Measurements from ENCODE around the gene SRRM1.
A peak's percentile ranks its signal among the peaks of the same experiment; 100 is the strongest.

SRRM1 gene

DNA sequence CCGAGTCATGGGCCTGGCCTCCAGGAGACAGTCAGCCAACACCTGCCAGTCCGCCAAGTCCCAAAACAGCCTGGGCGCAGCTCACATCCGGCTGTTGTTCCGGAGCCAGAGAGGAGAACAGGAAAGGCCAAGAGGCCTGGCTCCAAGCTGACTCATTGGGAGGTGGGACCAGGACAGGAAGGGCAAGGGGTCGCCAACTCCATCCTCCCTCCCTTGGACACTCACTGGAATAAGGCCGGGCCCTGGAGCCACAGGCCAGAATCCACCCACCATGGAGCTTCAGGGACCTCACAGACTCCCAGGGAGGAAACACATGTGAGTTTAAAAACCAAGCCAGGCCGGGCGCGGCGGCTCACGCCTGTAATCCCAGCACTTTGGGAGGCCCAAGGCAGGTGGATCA lies 77.0 kb downstream of the SRRM1 start:
- DNase-seq: no peak

DNA sequence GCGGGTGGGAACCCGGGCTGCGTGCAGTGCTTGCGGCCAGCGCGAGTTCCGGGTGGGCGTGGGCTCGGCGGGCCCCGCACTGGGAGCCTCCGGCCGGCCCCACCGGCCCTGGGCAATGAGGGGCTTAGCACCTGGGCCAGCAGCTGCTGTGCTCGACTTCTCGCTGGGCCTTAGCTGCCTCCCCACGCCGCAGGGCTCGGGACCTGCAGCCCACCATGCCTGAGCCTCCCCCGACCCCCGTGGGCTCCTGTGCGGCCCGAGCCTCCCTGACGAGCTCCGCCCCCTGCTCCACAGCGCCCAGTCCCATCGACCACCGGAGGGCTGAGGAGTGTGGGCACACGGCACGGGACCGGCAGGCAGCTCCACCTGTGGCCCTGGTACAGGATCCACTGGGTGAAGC lies 78.4 kb downstream of the SRRM1 start:
- DNase-seq: no peak

GRCh38 chr1:24722073-24723035 lies 79.3 kb downstream of the SRRM1 start:
- peak; percentile 41 for DNase-seq
